Astrocyte (in vitro differentiated cells and primary cell): ENCODE results near the gene CCRL2. TPM values are rescaled to one million over a fixed set of nuclear protein-coding genes. Genes with fewer than 3 reads are reported as not detected.
A peak's percentile ranks its signal among the peaks of the same experiment; 100 is the strongest.

ENCODE experiments used
- DNase-seq: peaks from one replicate; pipeline ENCODE4 v3.0.0-alpha.2; 2010; ENCODE audit warnings: low read depth
- FAIRE-seq: peaks from 2 replicates; lab custom pipeline; 2011; peaks lifted over from hg19 to GRCh38; lab: Jason Lieb, UNC
- H2AFZ ChIP-seq: 2 replicates; pipeline ENCODE4 v1.6.0; 2012; ENCODE audit warnings: low read depth, low read length, inconsistent platforms
- H3K27ac ChIP-seq: 2 replicates; pipeline ENCODE4 v1.5.1; 2011; ENCODE audit warnings: low read depth, low read length, inconsistent platforms
- H3K27me3 ChIP-seq: 2 replicates; pipeline ENCODE4 v1.6.0; 2011; ENCODE audit warnings: low read length, inconsistent platforms; ENCODE audit not compliant: insufficient read depth
- H3K36me3 ChIP-seq: 2 replicates; pipeline ENCODE4 v1.5.1; 2011; ENCODE audit warnings: low read length, inconsistent platforms; ENCODE audit not compliant: insufficient read depth
- H3K4me1 ChIP-seq: 2 replicates; pipeline ENCODE4 v1.5.1; 2011; ENCODE audit warnings: low read length, inconsistent platforms; ENCODE audit not compliant: insufficient read depth
- H3K4me2 ChIP-seq: 2 replicates; pipeline ENCODE4 v1.6.0; 2012; ENCODE audit warnings: low read length, inconsistent platforms
- H3K4me3 ChIP-seq: 2 replicates; pipeline ENCODE4 v1.5.1; 2011; ENCODE audit warnings: low read depth, mild to moderate bottlenecking, low read length, inconsistent platforms; ENCODE audit not compliant: insufficient read depth
- H3K79me2 ChIP-seq: 2 replicates; pipeline ENCODE4 v1.6.0; 2012; ENCODE audit warnings: mild to moderate bottlenecking, low read length, inconsistent platforms; ENCODE audit not compliant: insufficient read depth
- H3K9ac ChIP-seq: 2 replicates; pipeline ENCODE4 v1.6.0; 2012; ENCODE audit warnings: mild to moderate bottlenecking, low read length, inconsistent platforms
- H3K9me3 ChIP-seq: 2 replicates; pipeline ENCODE4 v1.5.1; 2012; ENCODE audit warnings: low read depth, mild to moderate bottlenecking, low read length, inconsistent platforms; ENCODE audit not compliant: insufficient read depth
- H4K20me1 ChIP-seq: 2 replicates; pipeline ENCODE4 v1.6.0; 2012; ENCODE audit warnings: low read length, inconsistent platforms; ENCODE audit not compliant: insufficient read depth
- H3K27ac Mint-ChIP-seq: one replicate; pipeline ENCODE4 v1.8.0; 2021; ENCODE audit warnings: mild to moderate bottlenecking, mixed read lengths; ENCODE audit not compliant: unreplicated experiment
- H3K27me3 Mint-ChIP-seq: one replicate; pipeline ENCODE4 v1.8.0; 2021; ENCODE audit warnings: low read depth, mixed read lengths; ENCODE audit not compliant: unreplicated experiment
- H3K36me3 Mint-ChIP-seq: one replicate; pipeline ENCODE4 v1.8.0; 2021; ENCODE audit warnings: low read depth, mixed read lengths; ENCODE audit not compliant: unreplicated experiment
- H3K4me1 Mint-ChIP-seq: one replicate; pipeline ENCODE4 v1.8.0; 2021; ENCODE audit warnings: low read depth, mixed read lengths; ENCODE audit not compliant: unreplicated experiment
- H3K4me3 Mint-ChIP-seq: one replicate; pipeline ENCODE4 v1.8.0; 2021; ENCODE audit warnings: mild to moderate bottlenecking, moderate library complexity, mixed read lengths; ENCODE audit not compliant: unreplicated experiment
- H3K9me3 Mint-ChIP-seq: one replicate; pipeline ENCODE4 v1.8.0; 2021; ENCODE audit warnings: mild to moderate bottlenecking, mixed read lengths; ENCODE audit not compliant: unreplicated experiment
- CTCF ChIP-seq: IDR thresholded peaks from 2 replicates; pipeline ENCODE4 v1.5.1; 2011; ENCODE audit warnings: low read depth, mild to moderate bottlenecking, inconsistent platforms, low read length, moderate library complexity; ENCODE audit not compliant: insufficient read depth
- EZH2 ChIP-seq: IDR thresholded peaks from 2 replicates; pipeline ENCODE4 v1.6.1; 2012; ENCODE audit warnings: mild to moderate bottlenecking, low read length, inconsistent platforms; ENCODE audit not compliant: insufficient read depth
- total RNA-seq: library from RNA; stranded (reverse); gene quantifications from 2 replicates; pipeline ENCODE4 v1.2.1, GENCODE V29; 2021

Gene CCRL2
- total RNA-seq, 1 donor from 2014 or later = not detected

GRCh38 chr3:46405301-46406019 lies 1.6 kb upstream of the CCRL2 start:
- H3K4me3 Mint-ChIP-seq = no peak overlapping the region
- Histone ChIP-seq H3K9ac (no peak overlapping the region), H3K9me3 (no peaks in the 10 kb centered on the region), H2AFZ (peak overlapping the region; percentile 53), H3K4me1 (peaks cover 30% of the 10 kb centered on the region), H3K27me3 (peaks cover 2% of the 10 kb centered on the region), H3K4me2 (no peak overlapping the region), H3K4me3 (no peak overlapping the region), H3K27ac (no peak overlapping the region), H3K79me2 (no peaks in the 10 kb centered on the region), H3K36me3 (no peaks in the 10 kb centered on the region), H4K20me1 (no peaks in the 10 kb centered on the region)
- no peaks in the 10 kb centered on the region for H3K36me3 Mint-ChIP-seq
- H3K4me1 Mint-ChIP-seq = peaks cover 26% of the 10 kb centered on the region
- no peak for FAIRE-seq
- H3K9me3 Mint-ChIP-seq = peaks cover 3% of the 10 kb centered on the region
- TF ChIP-seq EZH2 (no peak), CTCF (no peak)
- H3K27me3 Mint-ChIP-seq = no peaks in the 10 kb centered on the region
- DNase-seq = no peak
- no peak overlapping the region for H3K27ac Mint-ChIP-seq

GRCh38 chr3:46406443-46406787 lies 644 bp upstream of the CCRL2 start:
- H3K27ac Mint-ChIP-seq = peak overlapping the region; percentile 69
- H3K4me1 ChIP-seq = peaks cover 31% of the 10 kb centered on the region
- no peak overlapping the region for H2AFZ ChIP-seq
- H3K9me3 Mint-ChIP-seq = peaks cover 3% of the 10 kb centered on the region
- FAIRE-seq (no peak), DNase-seq (no peak)
- H3K9ac ChIP-seq = no peak overlapping the region
- H3K4me3 ChIP-seq = no peak overlapping the region
- TF ChIP-seq CTCF (no peak), EZH2 (no peak)
- H3K4me1 Mint-ChIP-seq = peaks cover 30% of the 10 kb centered on the region
- no peak overlapping the region for H3K4me3 Mint-ChIP-seq
- H3K27me3 Mint-ChIP-seq = peaks cover 2% of the 10 kb centered on the region
- H3K9me3 ChIP-seq = no peaks in the 10 kb centered on the region
- H3K79me2 ChIP-seq = no peaks in the 10 kb centered on the region
- H3K27ac ChIP-seq = no peak overlapping the region
- H3K27me3 ChIP-seq = no peaks in the 10 kb centered on the region
- H4K20me1 ChIP-seq = no peaks in the 10 kb centered on the region
- H3K36me3 ChIP-seq = no peaks in the 10 kb centered on the region
- H3K4me2 ChIP-seq = peak overlapping the region; percentile 82
- H3K36me3 Mint-ChIP-seq = no peaks in the 10 kb centered on the region

GRCh38 chr3:46407970-46408369 lies 911 bp downstream of the CCRL2 start:
- no peaks in the 10 kb centered on the region for H4K20me1 ChIP-seq
- H3K9ac ChIP-seq = peak overlapping the region; percentile 66
- no peaks in the 10 kb centered on the region for H3K27me3 ChIP-seq
- DNase-seq = no peak
- no peak overlapping the region for H3K27ac ChIP-seq
- H3K9me3 ChIP-seq = no peaks in the 10 kb centered on the region
- peak overlapping the region; percentile 82 for H3K4me2 ChIP-seq
- H3K4me3 ChIP-seq = no peak overlapping the region
- Mint-ChIP-seq H3K4me3 (no peak overlapping the region), H3K36me3 (no peaks in the 10 kb centered on the region), H3K4me1 (peaks cover 33% of the 10 kb centered on the region), H3K27me3 (peaks cover 2% of the 10 kb centered on the region), H3K9me3 (peaks cover 3% of the 10 kb centered on the region), H3K27ac (no peak overlapping the region)
- H3K79me2 ChIP-seq = no peaks in the 10 kb centered on the region
- peak overlapping the region; percentile 26 for H2AFZ ChIP-seq
- H3K4me1 ChIP-seq = peaks cover 31% of the 10 kb centered on the region
- no peak for FAIRE-seq
- TF ChIP-seq EZH2 (no peak), CTCF (no peak)
- no peaks in the 10 kb centered on the region for H3K36me3 ChIP-seq
